Progenitor cell of endocrine pancreas (in vitro differentiated cells): ENCODE results near the gene IMP3. TPM values are rescaled to one million over a fixed set of nuclear protein-coding genes. Genes with fewer than 3 reads are reported as not detected.
"Not testable (repeated sequence)": the region's sequence is repeated elsewhere in the genome, so short reads cannot be mapped to it uniquely, and the experiment has no call there.

ENCODE experiments used
- DNase-seq: peaks from one replicate; pipeline ENCODE4 v3.0.0; 2021; ENCODE audit warnings: low spot score; ENCODE audit not compliant: unreplicated experiment
- H3K27ac Mint-ChIP-seq: 2 replicates; pipeline ENCODE4 v1.8.0; 2021; ENCODE audit warnings: mild to moderate bottlenecking, moderate library complexity, mixed read lengths
- H3K27me3 Mint-ChIP-seq: 2 replicates; pipeline ENCODE4 v1.8.0; 2021; ENCODE audit warnings: mixed read lengths
- H3K36me3 Mint-ChIP-seq: 2 replicates; pipeline ENCODE4 v1.8.0; 2022; ENCODE audit warnings: mixed read lengths; ENCODE audit not compliant: insufficient read depth
- H3K4me1 Mint-ChIP-seq: 2 replicates; pipeline ENCODE4 v1.8.0; 2021; ENCODE audit warnings: low read depth, mixed read lengths
- H3K4me3 Mint-ChIP-seq: 2 replicates; pipeline ENCODE4 v1.8.0; 2021; ENCODE audit warnings: low read depth, mild to moderate bottlenecking, moderate library complexity, mixed read lengths
- H3K9me3 Mint-ChIP-seq: 2 replicates; pipeline ENCODE4 v1.8.0; 2021; ENCODE audit warnings: low read depth, mixed read lengths
- total RNA-seq: library from RNA; stranded (reverse); gene quantifications from 2 replicates; pipeline ENCODE4 v1.2.1, GENCODE V29; 2021
- TF ChIP-seq, protein P1 (sequence below): fragments of 200-600 bp; sonication (generic); IDR thresholded peaks from one replicate; pipeline ENCODE4 v1.5.0; 2021; ENCODE audit warnings: antibody characterized with exemption, mild to moderate bottlenecking; ENCODE audit not compliant: unreplicated experiment

Gene IMP3
- total RNA-seq, 1 donor from 2014 or later, result 54.0 TPM

GRCh38 chr15:75680007-75680789 is 40.2 kb upstream of the IMP3 start:
- no peak for DNase-seq
- Mint-ChIP-seq H3K9me3 (no peaks in the 10 kb centered on the region), H3K4me3 (no peak overlapping the region), H3K4me1 (peaks cover 16% of the 10 kb centered on the region), H3K27me3 (peaks cover 25% of the 10 kb centered on the region), H3K36me3 (no peaks in the 10 kb centered on the region), H3K27ac (peak overlapping the region; percentile 9)
- TF ChIP-seq, protein P1, sequence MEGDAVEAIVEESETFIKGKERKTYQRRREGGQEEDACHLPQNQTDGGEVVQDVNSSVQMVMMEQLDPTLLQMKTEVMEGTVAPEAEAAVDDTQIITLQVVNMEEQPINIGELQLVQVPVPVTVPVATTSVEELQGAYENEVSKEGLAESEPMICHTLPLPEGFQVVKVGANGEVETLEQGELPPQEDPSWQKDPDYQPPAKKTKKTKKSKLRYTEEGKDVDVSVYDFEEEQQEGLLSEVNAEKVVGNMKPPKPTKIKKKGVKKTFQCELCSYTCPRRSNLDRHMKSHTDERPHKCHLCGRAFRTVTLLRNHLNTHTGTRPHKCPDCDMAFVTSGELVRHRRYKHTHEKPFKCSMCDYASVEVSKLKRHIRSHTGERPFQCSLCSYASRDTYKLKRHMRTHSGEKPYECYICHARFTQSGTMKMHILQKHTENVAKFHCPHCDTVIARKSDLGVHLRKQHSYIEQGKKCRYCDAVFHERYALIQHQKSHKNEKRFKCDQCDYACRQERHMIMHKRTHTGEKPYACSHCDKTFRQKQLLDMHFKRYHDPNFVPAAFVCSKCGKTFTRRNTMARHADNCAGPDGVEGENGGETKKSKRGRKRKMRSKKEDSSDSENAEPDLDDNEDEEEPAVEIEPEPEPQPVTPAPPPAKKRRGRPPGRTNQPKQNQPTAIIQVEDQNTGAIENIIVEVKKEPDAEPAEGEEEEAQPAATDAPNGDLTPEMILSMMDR, result no peak

- H3K36me3 Mint-ChIP-seq, H3K9me3 Mint-ChIP-seq, DNase-seq, H3K27ac Mint-ChIP-seq, H3K4me3 Mint-ChIP-seq: not testable (repeated sequence)
- Mint-ChIP-seq H3K27me3 (peaks cover 17% of the 10 kb centered on the region), H3K4me1 (peaks cover 23% of the 10 kb centered on the region)
Measured at GRCh38 chr15:75678324-75678690, 38.3 kb upstream of the IMP3 start.

GRCh38 chr15:75677465-75678323 is 37.7 kb upstream of the IMP3 start:
- no peak overlapping the region for H3K4me3 Mint-ChIP-seq
- TF ChIP-seq, protein P1, result no peak

DNA sequence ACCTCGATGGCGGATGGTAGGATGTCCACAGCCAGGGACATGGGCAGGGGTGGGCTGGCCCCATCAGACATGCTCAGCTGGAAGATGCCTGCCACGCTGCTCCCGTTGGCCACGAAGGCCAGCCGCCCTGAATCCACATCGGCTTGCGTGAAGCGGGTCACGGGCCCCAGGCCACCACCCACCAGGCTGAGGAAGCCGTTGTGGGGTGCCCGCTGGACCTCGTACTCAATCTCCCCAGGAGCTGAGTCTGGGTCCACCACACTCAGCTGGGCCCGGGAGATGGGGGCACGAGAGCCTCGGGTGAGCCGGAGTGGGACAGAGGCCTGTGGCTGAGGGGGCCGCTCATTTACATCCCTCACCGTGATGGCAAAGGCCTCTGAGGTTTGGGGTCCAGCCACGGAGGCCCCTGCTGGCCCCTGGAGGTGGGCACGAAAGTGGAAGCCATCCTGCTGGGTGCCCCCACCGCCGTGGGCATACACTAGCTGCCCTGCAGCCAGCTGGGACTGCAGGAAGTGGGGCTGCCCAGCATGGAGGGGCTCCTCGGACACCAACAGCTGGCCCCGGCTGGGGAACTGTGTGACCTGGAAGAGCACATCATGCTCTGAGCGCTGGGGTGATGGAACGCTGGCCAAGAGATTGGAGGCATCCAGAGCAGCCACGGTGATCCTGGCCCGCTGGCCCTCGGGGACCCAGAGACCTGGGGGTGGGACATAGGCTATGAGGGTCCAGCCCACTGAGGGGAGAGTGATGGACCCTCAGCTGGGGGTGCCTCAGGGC is 36.9 kb upstream of the IMP3 start:
- peaks cover 15% of the 10 kb centered on the region for H3K27me3 Mint-ChIP-seq
- no peak for DNase-seq
- no peak overlapping the region for H3K4me3 Mint-ChIP-seq
- no peak overlapping the region for H3K27ac Mint-ChIP-seq
- no peaks in the 10 kb centered on the region for H3K9me3 Mint-ChIP-seq
- H3K36me3 Mint-ChIP-seq, result no peaks in the 10 kb centered on the region
- peaks cover 36% of the 10 kb centered on the region for H3K4me1 Mint-ChIP-seq
- TF ChIP-seq, protein P1, result no peak

More at GRCh38 chr15:75677465-75678323, 37.7 kb upstream of the IMP3 start:
- Mint-ChIP-seq H3K27ac (no peak overlapping the region), H3K36me3 (no peaks in the 10 kb centered on the region), H3K4me1 (peaks cover 29% of the 10 kb centered on the region), H3K27me3 (peaks cover 17% of the 10 kb centered on the region), H3K9me3 (no peaks in the 10 kb centered on the region)
- no peak for DNase-seq

GRCh38 chr15:75675579-75676404 is 35.8 kb upstream of the IMP3 start:
- no peak for DNase-seq
- no peak overlapping the region for H3K4me3 Mint-ChIP-seq
- TF ChIP-seq, protein P1, result no peak
- H3K27ac Mint-ChIP-seq, result no peak overlapping the region
- H3K4me1 Mint-ChIP-seq, result peaks cover 38% of the 10 kb centered on the region
- H3K27me3 Mint-ChIP-seq, result peaks cover 17% of the 10 kb centered on the region
- H3K9me3 Mint-ChIP-seq, result no peaks in the 10 kb centered on the region
- no peaks in the 10 kb centered on the region for H3K36me3 Mint-ChIP-seq
